GM18873 (cell line): ENCODE measurements around the gene PNMA6E.

Source experiments
- ATAC-seq: cut with Tn5 transposase; IDR thresholded peaks from one replicate; pipeline ENCODE4 v1.9.1; 2021; ENCODE audit warnings: mild to moderate bottlenecking, moderate library complexity, moderate number of reproducible peaks; ENCODE audit not compliant: unreplicated experiment, low FRiP score

Gene PNMA6E

GRCh38 chrX:153401133-153401764 is at the start of gene PNMA6E:
Gene PNMA6E, minus strand, starts transcription at chrX:153401350. Its CDS starts 2,501 bp downstream, at chrX:153398849.
- ATAC-seq: no peak

- no peak for ATAC-seq
These were observed 49.8 kb upstream of the PNMA6E start for GRCh38 chrX:153450949-153451277.

GRCh38 chrX:153450114-153450948 is 49.2 kb upstream of the PNMA6E start:
- no peak for ATAC-seq

- ATAC-seq: no peak
These were observed 48.4 kb upstream of the PNMA6E start for GRCh38 chrX:153449368-153450113.

GRCh38 chrX:153448556-153449367 is 47.6 kb upstream of the PNMA6E start:
- no peak for ATAC-seq

- ATAC-seq: no peak
These were observed 46.4 kb upstream of the PNMA6E start for GRCh38 chrX:153447581-153447960.

- ATAC-seq: no peak
These were observed 45.9 kb upstream of the PNMA6E start for GRCh38 chrX:153446950-153447580.

- ATAC-seq: no peak
These were observed 45.4 kb upstream of the PNMA6E start for GRCh38 chrX:153446636-153446936.

- ATAC-seq: no peak
These were observed 44.9 kb upstream of the PNMA6E start, which contains the start of gene TREX2 for GRCh38 chrX:153445856-153446635. Gene TREX2, minus strand, starts transcription at chrX:153446056. Its CDS starts 626 bp downstream, at chrX:153445430.

GRCh38 chrX:153445106-153445855 is 44.1 kb upstream of the PNMA6E start:
- no peak for ATAC-seq

- no peak for ATAC-seq
These were observed 43.3 kb upstream of the PNMA6E start for GRCh38 chrX:153444333-153445011.

GRCh38 chrX:153443476-153444332 is 42.6 kb upstream of the PNMA6E start:
- no peak for ATAC-seq

- no peak for ATAC-seq
These were observed 41.3 kb upstream of the PNMA6E start for GRCh38 chrX:153442463-153442862.

- no peak for ATAC-seq
These were observed 40.8 kb upstream of the PNMA6E start for GRCh38 chrX:153441981-153442380.

- no peak for ATAC-seq
These were observed 40.1 kb upstream of the PNMA6E start for GRCh38 chrX:153441296-153441695.

GRCh38 chrX:153440556-153441135 is 39.5 kb upstream of the PNMA6E start:
- ATAC-seq: no peak

GRCh38 chrX:153439977-153440376 is 38.8 kb upstream of the PNMA6E start:
- ATAC-seq: no peak
